Ovary (tissue), 9 donors: Measurements from ENCODE around the gene MYO5B. TPM values are rescaled to one million over a fixed set of nuclear protein-coding genes. Genes with fewer than 3 reads are reported as not detected.

ENCODE experiments used
- DNase-seq, 5 donors: peaks; one replicate each; pipeline ENCODE4 v3.0.0-alpha.2; 2019 to 2020
- H3K27ac ChIP-seq, 2 donors: fragments of 200-600 bp; one replicate each; pipeline versions ENCODE4 v1.5.1 to v1.8.0; 2019 to 2022
- H3K27me3 ChIP-seq: fragments of 200-600 bp; one replicate; pipeline ENCODE4 v1.8.0; 2022
- H3K36me3 ChIP-seq: fragments of 200-600 bp; sonication (generic); one replicate; pipeline ENCODE4 v1.5.1; 2019
- H3K4me1 ChIP-seq: one replicate; pipeline ENCODE4 v1.8.1; 2013; ENCODE audit warnings: mild to moderate bottlenecking, moderate library complexity; ENCODE audit not compliant: insufficient read depth
- H3K4me3 ChIP-seq: fragments of 200-600 bp; sonication (generic); one replicate; pipeline ENCODE4 v1.5.1; 2017
- H3K9me3 ChIP-seq, 2 donors: fragments of 200-600 bp in 1 of 2; sonication (generic) in 1 of 2; one replicate each; pipeline versions ENCODE4 v1.5.1 to v1.8.1; 2013 to 2019; ENCODE audit warnings: mild to moderate bottlenecking in 1 of 2, moderate library complexity in 1 of 2
- POLR2A ChIP-seq: fragments of 450-650 bp; IDR thresholded peaks from one replicate; pipeline ENCODE4 v1.6.1; 2017; ENCODE audit warnings: antibody characterized with exemption, mild to moderate bottlenecking, moderate library complexity
- WGBS, 3 donors: extraction: QIAGEN DNeasy Blood & Tissue Kit in 1 of 3; methylation state at CpG; one replicate each; pipeline versions ENCODE4 v1.1.5 to v1.1.7; 2013 to 2017; 5-methylcytosine and 5-hydroxymethylcytosine counted together
- intact Hi-C, 4 donors: fragments of 100-400 bp; cut with DNase I; formaldehyde crosslinking; loops; one replicate each; pipeline versions ENCODE4 v1.11.0 to v1.15.1; 2022 to 2023
- microRNA-seq, 3 donors: library from miRNA; unstranded; fragments of <30 nt; microRNA quantifications; one replicate each; pipeline versions ENCODE4 to v1.2.0, GENCODE V29; 2019 to 2020
- polyA plus RNA-seq, 2 donors: library from polyadenylated mRNA; stranded (reverse); fragments of 200-250 nt in 1 of 2; fragments of 350-450 nt in 1 of 2; fragmentation: Illumina TruSeq in 1 of 2; extraction: RNeasy Lipid Tissue Mini Kit (QIAGEN cat#74804) in 1 of 2; gene quantifications; one replicate each; pipeline ENCODE4 v1.2.3, GENCODE V29; 2013 to 2014
- small RNA-seq: library from RNA; depleted of rRNA; stranded (forward); fragments of <200 nt; gene quantifications from one replicate; pipeline ENCODE3, GENCODE V24; 2016
- total RNA-seq, 7 donors: library from RNA; depleted of rRNA in 2 of 7; stranded (reverse); fragments of >200 nt in 2 of 7; fragmentation: NEBNext Ultra II Directional in 3 of 7; extraction: Animal tissue kit (Norgen Biotek cat#: 25700) in 3 of 7; gene quantifications; one replicate each; pipeline versions ENCODE4 v1.1.0 to v1.2.4, GENCODE V29; 2016 to 2023
- TF ChIP-seq, protein P1 (sequence below), 3 donors: fragments of 450-650 bp in 2 of 3; fragments of 200-600 bp in 1 of 3; IDR thresholded peaks; one replicate each; pipeline versions ENCODE4 v1.5.1 to v1.8.0; 2016 to 2022; ENCODE audit warnings: antibody characterized with exemption in 3 of 3, mild to moderate bottlenecking in 1 of 3
- donor health status: DM: no; HTN: no; CAD: no; lungs with moderate emphysema.
- donor health status: DM: no; HTN: no; CAD: no.
- donor health status: Bipolar disorder and iron deficiency.
- donor health status: DM: yes; HTN: yes; CAD: no.
- donor health status: DM: no; HTN: no; CAD: no.
- donor health status: DM: yes; HTN: yes; CAD: no.

MYO5B gene
- total and polyA plus RNA-seq, 9 donors = 0.25 to 25.5 (median 1.5) TPM

DNA sequence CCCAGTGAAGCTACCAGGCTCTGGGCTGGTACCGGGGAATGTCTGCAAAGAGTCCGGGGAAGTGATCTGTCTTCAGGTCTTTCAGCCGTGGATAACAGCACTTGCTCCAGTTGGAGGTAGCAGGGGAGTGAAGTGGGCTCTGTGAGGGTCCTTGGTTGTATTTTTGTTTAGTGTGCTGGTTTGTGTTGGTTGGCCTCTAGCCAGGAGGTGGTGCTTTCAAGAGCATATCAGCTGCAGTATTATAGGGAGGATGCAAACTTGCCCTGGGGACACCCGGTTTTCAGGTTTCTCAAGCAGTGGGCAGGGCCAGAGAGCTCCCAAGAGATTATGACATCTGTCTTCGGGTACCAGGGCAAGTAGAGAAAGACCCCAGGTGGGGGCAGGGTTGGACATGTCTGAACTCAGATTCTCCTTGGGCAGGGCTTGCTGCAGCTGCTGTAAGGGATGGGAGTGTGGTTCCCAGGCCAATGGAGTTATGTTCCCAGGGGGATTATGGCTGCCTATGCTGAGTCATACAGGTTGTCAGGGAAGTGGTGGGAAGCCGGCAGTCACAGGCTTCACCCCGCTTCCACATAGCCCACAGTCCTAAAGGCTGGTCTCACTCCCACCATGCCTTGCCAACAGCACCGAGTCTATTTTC is 416.0 kb downstream of the MYO5B start:
- Histone ChIP-seq H3K36me3 (no peaks in the 10 kb centered on the region), H3K9me3 (no peaks in the 10 kb centered on the region), H3K27me3 (no peaks in the 10 kb centered on the region), H3K4me1 (no peaks in the 10 kb centered on the region), H3K27ac (no peak overlapping the region), H3K4me3 (no peak overlapping the region)
- 72 to 81% (median 76%) methylated on average over 8 of the region's 8 CpGs for WGBS, 3 donors
- no peak for DNase-seq
- TF ChIP-seq POLR2A = no peak
- TF ChIP-seq, protein P1, sequence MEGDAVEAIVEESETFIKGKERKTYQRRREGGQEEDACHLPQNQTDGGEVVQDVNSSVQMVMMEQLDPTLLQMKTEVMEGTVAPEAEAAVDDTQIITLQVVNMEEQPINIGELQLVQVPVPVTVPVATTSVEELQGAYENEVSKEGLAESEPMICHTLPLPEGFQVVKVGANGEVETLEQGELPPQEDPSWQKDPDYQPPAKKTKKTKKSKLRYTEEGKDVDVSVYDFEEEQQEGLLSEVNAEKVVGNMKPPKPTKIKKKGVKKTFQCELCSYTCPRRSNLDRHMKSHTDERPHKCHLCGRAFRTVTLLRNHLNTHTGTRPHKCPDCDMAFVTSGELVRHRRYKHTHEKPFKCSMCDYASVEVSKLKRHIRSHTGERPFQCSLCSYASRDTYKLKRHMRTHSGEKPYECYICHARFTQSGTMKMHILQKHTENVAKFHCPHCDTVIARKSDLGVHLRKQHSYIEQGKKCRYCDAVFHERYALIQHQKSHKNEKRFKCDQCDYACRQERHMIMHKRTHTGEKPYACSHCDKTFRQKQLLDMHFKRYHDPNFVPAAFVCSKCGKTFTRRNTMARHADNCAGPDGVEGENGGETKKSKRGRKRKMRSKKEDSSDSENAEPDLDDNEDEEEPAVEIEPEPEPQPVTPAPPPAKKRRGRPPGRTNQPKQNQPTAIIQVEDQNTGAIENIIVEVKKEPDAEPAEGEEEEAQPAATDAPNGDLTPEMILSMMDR (IDR thresholded peaks at IDR 0.05) = no peak
- intact Hi-C loops = no loop called here

Small RNA genes lying within 50 kb of the gene (microRNA-seq; reads per million reads assigned to microRNA genes)
- 0 reads per million in 3 donors for gene MIR4320

Small RNA genes lying within 50 kb of the gene (small RNA-seq; reads per million reads assigned to genes)
- gene RF00019 (not detected), gene RF00283 (not detected), gene RN7SL310P (not detected), gene RNA5SP457 (not detected), gene SCARNA17 (not detected)

Other genes with a start within 250 kb of the MYO5B start
- 1 to 10 TPM in 1 of 7 donors, under 1 TPM in 6; 0.40 to 9.9 (median 0.61) TPM for gene CFAP53, start 71.3 kb upstream of the MYO5B start, total RNA-seq
- 1 to 10 TPM in 1 of 2 donors, under 1 TPM in 1; 0.41 to 1.2 TPM for gene CFAP53, start 71.3 kb upstream of the MYO5B start, polyA plus RNA-seq
- 10 to 100 TPM; 47.7 to 78.5 (median 61.7) TPM for gene MBD1, start 86.4 kb upstream of the MYO5B start, total RNA-seq
- 10 to 100 TPM; 30.1 to 37.8 TPM for gene MBD1, start 86.4 kb upstream of the MYO5B start, polyA plus RNA-seq
- 10 to 100 TPM; 39.1 to 77.9 (median 70.7) TPM for gene CXXC1, start 92.5 kb upstream of the MYO5B start, total RNA-seq
- gene CXXC1, start 92.5 kb upstream of the MYO5B start, polyA plus RNA-seq = 10 to 100 TPM; 52.0 to 67.8 TPM
- 1 to 10 TPM in 1 of 7 donors, under 1 TPM in 3, not detected in 3; 0.11 to 1.0 (median 0.60) TPM for gene SKA1, start 179.9 kb upstream of the MYO5B start, total RNA-seq
- 1 to 10 TPM in 1 of 2 donors, under 1 TPM in 1; 0.10 to 3.3 TPM for gene SKA1, start 179.9 kb upstream of the MYO5B start, polyA plus RNA-seq